Endothelial cell of umbilical vein (primary cell): ENCODE measurements around the gene NEK6. TPM values are rescaled to one million over a fixed set of nuclear protein-coding genes. Genes with fewer than 3 reads are reported as not detected.
A peak's percentile ranks its signal among the peaks of the same experiment; 100 is the strongest.

Source experiments
- BruUV-seq: library from RNA; stranded (reverse); fragments of 400-500 nt; replicated peaks from 2 replicates; lab custom pipeline; 2021; lab: Mats Ljungman, UMichigan
- CTCF ChIA-PET: fragments of 300-600, 350-600 bp; sonication (Branson Sonifier 250); formaldehyde crosslinking; loops from one replicate; lab custom pipeline; 2021; ENCODE audit warnings: antibody characterized with exemption, inconsistent platforms; lab: Charles Lee
- POLR2A ChIA-PET: fragments of 300-600, 350-600 bp; sonication (Branson Sonifier 250); formaldehyde crosslinking; loops from one replicate; lab custom pipeline; 2021; ENCODE audit warnings: antibody characterized with exemption, inconsistent platforms; lab: Charles Lee
- DNase-seq: peaks from one replicate; pipeline ENCODE4 v3.0.0-alpha.2; 2011; ENCODE audit warnings: low read depth, low spot score
- FAIRE-seq: peaks from 2 replicates; lab custom pipeline; 2011; peaks lifted over from hg19 to GRCh38; lab: Jason Lieb, UNC
- H2AFZ ChIP-seq: 2 replicates; pipeline ENCODE4 v1.6.0; 2012; ENCODE audit warnings: low read depth, low read length, control low read depth, inconsistent platforms
- H3K27ac ChIP-seq: 2 replicates; pipeline ENCODE4 v1.5.1; 2011; ENCODE audit warnings: low read depth, mild to moderate bottlenecking, control low read depth, low read length, moderate library complexity; ENCODE audit not compliant: insufficient read depth
- H3K27me3 ChIP-seq, 2 experiments: 2 replicates each; pipeline versions ENCODE4 v1.6.0 to v1.6.1; 2011; ENCODE audit warnings: low read length in 2 of 2, mixed read lengths in 1 of 2; ENCODE audit not compliant: control insufficient read depth in 2 of 2, insufficient read depth in 2 of 2
- H3K36me3 ChIP-seq, 2 experiments: 2 replicates in 1 of 2; 3 replicates in 1 of 2; pipeline ENCODE4 v1.5.1; 2011; ENCODE audit warnings: low read length in 2 of 2, mild to moderate bottlenecking in 1 of 2, moderate library complexity in 1 of 2; ENCODE audit not compliant: control insufficient read depth in 2 of 2, insufficient read depth in 2 of 2; ENCODE audit errors: extremely low read depth in 1 of 2
- H3K4me1 ChIP-seq: 3 replicates; pipeline ENCODE4 v1.5.1; 2011; ENCODE audit warnings: mild to moderate bottlenecking, low read length; ENCODE audit not compliant: control insufficient read depth, insufficient read depth; ENCODE audit errors: extremely low read depth
- H3K4me2 ChIP-seq: 2 replicates; pipeline ENCODE4 v1.6.1; 2011; ENCODE audit warnings: low read length, control low read depth, mixed read lengths; ENCODE audit not compliant: insufficient read depth
- H3K4me3 ChIP-seq, 3 experiments: fragments of 200-600 bp in 1 of 3; sonication (generic), shearing (Covaris generic) in 1 of 3; replicated peaks in 1 of 3; 2 replicates each; pipeline ENCODE4 v1.5.1; 2011 to 2016; ENCODE audit warnings: control low read depth in 3 of 3, low read length in 3 of 3, mild to moderate bottlenecking in 2 of 3, inconsistent platforms in 1 of 3, low read depth in 1 of 3, moderate library complexity in 1 of 3; ENCODE audit not compliant: insufficient read depth in 1 of 3
- H3K79me2 ChIP-seq: 2 replicates; pipeline ENCODE4 v1.6.0; 2012; ENCODE audit warnings: low read length, inconsistent platforms; ENCODE audit not compliant: control insufficient read depth, insufficient read depth
- H3K9ac ChIP-seq: replicated peaks from 2 replicates; pipeline ENCODE3; 2011; ENCODE audit warnings: low read length, control low read depth; ENCODE audit not compliant: insufficient read depth; ENCODE audit errors: extremely low read depth
- H3K9me1 ChIP-seq: replicated peaks from 3 replicates; pipeline ENCODE4 v1.6.0; 2011; ENCODE audit warnings: mild to moderate bottlenecking, low read length; ENCODE audit not compliant: control insufficient read depth, insufficient read depth; ENCODE audit errors: extremely low read depth
- H3K9me3 ChIP-seq: replicated peaks from 2 replicates; pipeline ENCODE4 v1.5.1; 2012; ENCODE audit warnings: low read length, inconsistent platforms; ENCODE audit not compliant: control insufficient read depth, insufficient read depth
- H4K20me1 ChIP-seq: replicated peaks from 2 replicates; pipeline ENCODE3; 2011; ENCODE audit warnings: mild to moderate bottlenecking, low read length; ENCODE audit not compliant: control insufficient read depth, insufficient read depth; ENCODE audit errors: extremely low read depth
- EZH2 ChIP-seq: IDR thresholded peaks from 2 replicates; pipeline ENCODE4 v1.6.1; 2012; ENCODE audit warnings: borderline replicate concordance, low read depth, mild to moderate bottlenecking, moderate library complexity, low read length, inconsistent platforms; ENCODE audit not compliant: severe bottlenecking
- GATA2 ChIP-seq: IDR thresholded peaks from 2 replicates; pipeline ENCODE4 v1.7.0; 2011; ENCODE audit warnings: low read depth, mild to moderate bottlenecking, moderate library complexity, mixed read lengths, low read length; ENCODE audit not compliant: insufficient read length, insufficient read depth
- JUN ChIP-seq: IDR thresholded peaks from 2 replicates; pipeline ENCODE4 v1.6.1; 2011; ENCODE audit warnings: borderline replicate concordance, low read depth; ENCODE audit not compliant: insufficient read length, insufficient read depth
- MYC ChIP-seq: IDR thresholded peaks from one replicate; pipeline ENCODE4 v1.6.1; 2011; ENCODE audit warnings: mild to moderate bottlenecking, low read depth, low read length
- POLR2AphosphoS5 ChIP-seq: IDR thresholded peaks from 2 replicates; pipeline ENCODE4 v1.6.1; 2012; ENCODE audit warnings: low read depth, mild to moderate bottlenecking, control low read depth, low read length, moderate library complexity; ENCODE audit not compliant: insufficient read depth
- dilution Hi-C: fragments of 300-500 bp; cut with MboI; formaldehyde crosslinking; loops from one replicate; pipeline ENCODE4 v1.15.0; 2019; ENCODE audit warnings: low sequenced_read_pairs; ENCODE audit not compliant: extremely low pct_ligation_motif_present
- intact Hi-C: fragments of 100-400 bp; cut with micrococcal nuclease; formaldehyde crosslinking; loops from one replicate; pipeline ENCODE4 v1.10.0; 2022
- polyA plus RNA-seq, 4 experiments: library from polyadenylated mRNA; depleted of rRNA in 3 of 4; stranded (reverse) in 3 of 4; unstranded in 1 of 4; fragments of >200 nt; gene quantifications; 2 replicates each; pipeline versions ENCODE4 v1.2.1 to v1.2.3, GENCODE V29; 2011 to 2012; ENCODE audit warnings: missing spikeins in 1 of 4
- total RNA-seq: library from RNA; stranded (reverse); gene quantifications from 2 replicates; pipeline ENCODE4 v1.2.3, GENCODE V29; 2021
- TF ChIP-seq, protein P1 (sequence below), 2 donors: IDR thresholded peaks; 1 replicate in 1 of 2; 2 replicates in 1 of 2; pipeline ENCODE4 v1.5.1; 2011; ENCODE audit warnings: low read length in 2 of 2, mild to moderate bottlenecking in 2 of 2, moderate library complexity in 2 of 2, control low read depth in 1 of 2, inconsistent platforms in 1 of 2, low read depth in 1 of 2; ENCODE audit not compliant: insufficient read depth in 1 of 2; ENCODE audit errors: extremely low read depth in 1 of 2

NEK6 gene
- total and polyA plus RNA-seq, 2 donors (not counting 3 experiments of a cell fraction or from before 2014, with no cell fraction given): 64.3 to 67.1 TPM

DNA sequence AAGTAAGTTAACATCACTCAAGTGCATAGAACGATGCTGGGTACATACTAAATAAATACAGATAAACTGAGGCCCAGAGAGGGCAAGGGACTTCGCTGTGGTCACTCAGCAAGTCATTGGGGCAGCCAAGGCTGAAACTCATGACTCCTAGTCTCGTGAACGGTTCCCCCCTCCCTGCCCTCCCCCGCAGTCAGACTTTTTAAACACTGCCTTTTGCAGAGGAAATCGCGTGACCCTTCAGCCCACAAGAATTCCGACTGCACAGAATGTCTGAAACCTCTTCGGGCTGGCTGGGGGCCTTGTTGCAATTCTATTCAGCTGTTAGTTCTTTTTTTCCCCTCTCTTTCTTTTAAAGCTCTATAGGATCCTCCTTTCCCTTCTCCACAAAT is 28.1 kb downstream of the NEK6 start:
- H3K4me2 ChIP-seq: peak overlapping the region; percentile 26
- DNase-seq: peak; percentile 90
- peaks cover 0 to 2% of the 10 kb centered on the region in 2 experiments for H3K36me3 ChIP-seq
- POLR2A ChIA-PET: no interaction called here
- no peaks in the 10 kb centered on the region for H3K9me1 ChIP-seq
- H3K4me3 ChIP-seq: no peak overlapping the region
- no peaks in the 10 kb centered on the region for H4K20me1 ChIP-seq
- TF ChIP-seq EZH2 (no peak), POLR2AphosphoS5 (peak; percentile 58), JUN (peak; percentile 45), MYC (no peak), GATA2 (no peak)
- TF ChIP-seq, protein P1, sequence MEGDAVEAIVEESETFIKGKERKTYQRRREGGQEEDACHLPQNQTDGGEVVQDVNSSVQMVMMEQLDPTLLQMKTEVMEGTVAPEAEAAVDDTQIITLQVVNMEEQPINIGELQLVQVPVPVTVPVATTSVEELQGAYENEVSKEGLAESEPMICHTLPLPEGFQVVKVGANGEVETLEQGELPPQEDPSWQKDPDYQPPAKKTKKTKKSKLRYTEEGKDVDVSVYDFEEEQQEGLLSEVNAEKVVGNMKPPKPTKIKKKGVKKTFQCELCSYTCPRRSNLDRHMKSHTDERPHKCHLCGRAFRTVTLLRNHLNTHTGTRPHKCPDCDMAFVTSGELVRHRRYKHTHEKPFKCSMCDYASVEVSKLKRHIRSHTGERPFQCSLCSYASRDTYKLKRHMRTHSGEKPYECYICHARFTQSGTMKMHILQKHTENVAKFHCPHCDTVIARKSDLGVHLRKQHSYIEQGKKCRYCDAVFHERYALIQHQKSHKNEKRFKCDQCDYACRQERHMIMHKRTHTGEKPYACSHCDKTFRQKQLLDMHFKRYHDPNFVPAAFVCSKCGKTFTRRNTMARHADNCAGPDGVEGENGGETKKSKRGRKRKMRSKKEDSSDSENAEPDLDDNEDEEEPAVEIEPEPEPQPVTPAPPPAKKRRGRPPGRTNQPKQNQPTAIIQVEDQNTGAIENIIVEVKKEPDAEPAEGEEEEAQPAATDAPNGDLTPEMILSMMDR (IDR thresholded peaks at IDR 0.05; ENCODE audit: extremely low read depth in 1 of 2, insufficient read depth in 1 of 2, low read depth in 1 of 2, low read length in 2 of 2): no peak
- H3K4me1 ChIP-seq: peaks cover 59% of the 10 kb centered on the region
- dilution Hi-C loops (no loop called here), intact Hi-C loops (loop anchor here (1.0 kb wide), 3 partner anchors 11 to 27 kb away; no protein-coding TSS in a partner anchor)
- H2AFZ ChIP-seq: no peak overlapping the region
- FAIRE-seq: peak; percentile 98
- peak overlapping the region; percentile 89 for H3K27ac ChIP-seq
- BruUV-seq: TSS peak; percentile 40
- no peaks in the 10 kb centered on the region for H3K27me3 ChIP-seq
- H3K79me2 ChIP-seq: peaks cover 87% of the 10 kb centered on the region
- CTCF ChIA-PET: interaction anchor here (0.7 to 1.3 kb wide), 2 partner anchors 12 to 246 kb away, joined by 3 read pairs; no protein-coding TSS in a partner anchor
- peak overlapping the region; percentile 77 for H3K9ac ChIP-seq
- H3K9me3 ChIP-seq: no peaks in the 10 kb centered on the region
